HG03135 (cell line): ENCODE data around the gene SSNA1.

Experiments
- ATAC-seq: cut with Tn5 transposase; IDR thresholded peaks from one replicate; pipeline ENCODE4 v1.9.1; 2021; ENCODE audit warnings: mild to moderate bottlenecking, moderate library complexity; ENCODE audit not compliant: unreplicated experiment

The SSNA1 gene

DNA sequence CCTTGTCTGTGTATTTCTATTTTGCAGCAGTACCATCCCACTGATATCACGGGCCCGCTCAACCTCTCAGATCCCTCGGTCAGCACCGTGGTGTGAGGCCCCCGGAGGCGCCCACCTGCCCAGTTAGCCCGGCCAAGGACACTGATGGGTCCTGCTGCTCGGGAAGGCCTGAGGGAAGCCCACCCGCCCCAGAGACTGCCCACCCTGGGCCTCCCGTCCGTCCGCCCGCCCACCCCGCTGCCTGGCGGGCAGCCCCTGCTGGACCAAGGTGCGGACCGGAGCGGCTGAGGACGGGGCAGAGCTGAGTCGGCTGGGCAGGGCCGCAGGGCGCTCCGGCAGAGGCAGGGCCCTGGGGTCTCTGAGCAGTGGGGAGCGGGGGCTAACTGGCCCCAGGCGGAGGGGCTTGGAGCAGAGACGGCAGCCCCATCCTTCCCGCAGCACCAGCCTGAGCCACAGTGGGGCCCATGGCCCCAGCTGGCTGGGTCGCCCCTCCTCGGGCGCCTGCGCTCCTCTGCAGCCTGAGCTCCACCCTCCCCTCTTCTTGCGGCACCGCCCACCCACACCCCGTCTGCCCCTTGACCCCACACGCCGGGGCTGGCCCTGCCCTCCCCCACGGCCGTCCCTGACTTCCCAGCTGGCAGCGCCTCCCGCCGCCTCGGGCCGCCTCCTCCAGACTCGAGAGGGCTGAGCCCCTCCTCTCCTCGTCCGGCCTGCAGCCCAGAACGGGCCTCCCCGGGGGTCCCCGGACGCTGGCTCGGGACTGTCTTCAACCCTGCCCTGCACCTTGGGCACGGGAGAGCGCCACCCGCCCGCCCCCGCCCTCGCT lies 20.5 kb upstream of the SSNA1 start:
- no peak for ATAC-seq

DNA sequence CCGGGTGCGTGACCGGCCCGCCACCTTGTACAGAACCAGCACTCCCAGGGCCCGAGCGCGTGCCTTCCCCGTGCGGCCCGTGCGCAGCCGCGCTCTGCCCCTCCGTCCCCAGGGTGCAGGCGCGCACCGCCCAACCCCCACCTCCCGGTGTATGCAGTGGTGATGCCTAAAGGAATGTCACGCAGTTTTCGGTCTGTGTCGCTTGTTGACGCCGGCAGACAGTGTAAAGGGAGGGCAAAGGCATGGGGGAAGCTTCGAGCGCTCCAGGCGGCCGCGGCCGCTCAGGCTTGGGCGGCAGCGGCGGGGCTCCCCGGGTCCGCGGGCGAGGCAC lies 19.9 kb upstream of the SSNA1 start:
- no peak for ATAC-seq

GRCh38 chr9:137168904-137169856 lies 19.3 kb upstream of the SSNA1 start:
- ATAC-seq = no peak

DNA sequence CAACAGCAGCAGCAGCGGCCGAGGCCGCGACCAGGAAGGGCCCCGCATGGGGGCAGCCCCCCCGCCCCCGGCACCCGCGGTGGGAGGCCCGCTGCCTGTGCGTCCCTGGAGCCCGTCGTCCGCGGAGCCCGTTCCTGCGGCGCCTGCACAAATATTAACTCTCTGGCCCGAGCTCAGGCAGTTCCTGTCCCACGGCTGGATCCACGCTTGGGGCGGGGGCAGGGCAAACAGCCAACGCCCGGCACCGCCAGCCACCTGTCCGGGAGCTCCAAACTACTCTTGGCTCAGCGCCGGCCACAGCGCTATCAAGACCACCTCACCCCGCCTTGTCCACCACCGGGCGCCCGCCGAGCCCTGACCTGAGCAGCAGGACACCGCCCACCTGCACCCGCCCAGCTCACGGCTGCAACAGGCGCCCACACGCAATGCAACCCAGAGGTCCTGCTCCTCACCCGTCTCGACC lies 18.5 kb upstream of the SSNA1 start, which contains the start of gene LRRC26:
Gene LRRC26 (minus strand): TSS at position 156 of the 463 bp plus-strand sequence. CDS start 108 bp downstream, at position 48.
- no peak for ATAC-seq

GRCh38 chr9:137170486-137171148 lies 17.9 kb upstream of the SSNA1 start:
- ATAC-seq = no peak

DNA sequence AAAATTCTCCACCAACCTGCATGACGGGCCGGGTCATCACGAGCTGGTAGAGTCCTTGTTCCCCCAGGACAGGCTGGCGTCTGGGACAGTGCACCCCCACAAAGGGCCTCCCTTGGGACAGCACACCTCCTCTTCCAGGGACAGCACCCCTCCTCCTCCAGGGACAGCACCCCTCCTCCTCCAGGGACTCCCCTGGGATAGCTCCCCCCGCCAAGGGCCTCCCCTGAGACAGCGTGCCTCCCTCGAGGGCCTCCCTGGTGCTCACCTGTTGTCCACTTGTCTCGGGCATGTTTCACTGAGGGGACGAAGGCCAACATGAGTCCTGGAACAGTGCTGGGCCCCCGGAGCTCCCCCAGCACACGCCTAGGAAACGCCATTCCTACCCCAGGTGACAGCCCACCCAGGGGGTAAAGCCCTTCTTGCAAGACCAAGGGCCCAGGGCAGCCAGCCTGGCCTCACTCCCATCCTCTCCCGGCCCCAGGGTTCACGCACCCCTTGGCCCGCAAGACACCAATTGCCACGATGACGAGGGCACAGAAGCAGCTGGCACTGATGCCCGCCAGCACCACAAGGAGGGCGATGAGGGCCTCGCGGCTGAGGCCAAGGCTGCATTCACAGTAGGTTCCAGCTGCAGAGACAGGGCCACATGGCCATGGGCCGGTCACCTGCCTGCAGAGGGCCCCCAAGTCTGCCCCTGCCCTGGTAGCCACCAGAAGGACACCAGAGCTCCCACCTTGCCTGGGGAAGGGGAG lies 17.2 kb upstream of the SSNA1 start:
- ATAC-seq = no peak

- no peak for ATAC-seq
These were observed 15.3 kb upstream of the SSNA1 start for GRCh38 chr9:137172901-137173795.

DNA sequence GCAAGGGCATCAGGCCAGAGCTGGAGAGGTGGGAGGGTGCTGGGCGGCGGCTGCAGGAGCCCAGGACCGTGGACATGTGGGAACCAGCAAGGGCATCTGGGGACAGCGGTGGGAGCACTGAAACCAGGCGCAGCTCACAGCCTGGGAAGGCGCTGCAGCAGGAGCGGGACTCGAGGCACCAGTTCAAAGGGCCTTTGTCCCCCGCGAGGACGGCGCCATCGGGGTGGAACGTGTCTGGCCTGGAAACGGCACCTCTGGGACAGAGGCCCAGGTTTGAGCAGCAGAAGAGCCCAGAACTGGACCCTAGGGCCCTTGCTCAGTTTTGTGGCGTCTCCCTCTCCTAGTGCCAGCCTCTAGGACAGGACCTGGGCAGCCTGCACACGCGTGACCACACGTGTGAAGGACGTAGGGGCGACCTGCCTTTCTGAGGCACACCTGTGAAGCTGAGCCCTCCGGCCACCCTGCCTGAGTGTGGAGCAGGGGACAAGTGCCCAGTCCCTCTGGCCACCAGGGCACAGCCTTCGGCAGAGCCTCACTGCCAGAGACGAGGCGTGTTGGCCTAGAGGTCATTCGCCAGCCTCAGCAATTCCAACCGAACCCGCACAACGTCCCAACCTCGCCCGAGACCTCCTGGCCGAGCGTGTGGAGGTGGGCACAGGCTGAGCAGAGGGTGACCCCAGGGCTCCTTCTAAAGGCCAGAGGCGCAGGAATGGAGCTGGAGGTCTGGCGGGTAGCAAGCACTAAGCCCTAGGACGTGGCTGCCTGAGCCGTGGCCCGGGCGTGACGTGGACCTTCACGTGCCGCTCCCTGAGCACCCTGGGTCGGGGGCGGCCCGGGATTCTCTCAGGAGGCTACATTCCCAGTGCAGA lies 14.4 kb upstream of the SSNA1 start:
- ATAC-seq = no peak

DNA sequence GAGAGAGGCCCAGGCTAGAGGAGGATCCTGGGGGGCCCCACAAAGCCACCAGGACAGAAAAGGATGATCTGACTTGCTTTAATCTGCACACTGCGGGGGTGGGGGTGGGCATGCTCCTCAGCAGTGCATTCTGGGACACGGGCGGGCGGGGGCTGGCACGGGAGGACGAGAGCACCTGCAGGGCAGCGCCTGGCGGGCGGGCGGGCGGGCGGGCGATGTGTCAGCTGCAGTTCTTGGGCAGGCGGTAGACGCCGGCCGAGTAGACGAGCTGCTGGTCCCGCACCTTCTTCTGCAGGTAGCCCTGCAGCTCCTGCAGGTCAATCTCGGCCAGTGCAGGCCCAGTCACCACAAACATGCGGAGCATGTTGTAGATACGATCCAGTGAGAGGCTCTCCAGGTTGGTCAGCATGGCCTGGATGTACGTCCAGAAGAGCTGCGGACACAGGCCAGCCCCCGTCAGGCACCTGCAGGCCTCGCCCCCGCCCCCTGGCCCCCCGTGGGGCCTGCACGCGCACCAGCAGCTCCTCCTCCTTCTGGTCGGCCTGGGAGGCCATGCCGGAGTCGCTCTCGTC lies 13.7 kb upstream of the SSNA1 start:
- ATAC-seq = no peak

DNA sequence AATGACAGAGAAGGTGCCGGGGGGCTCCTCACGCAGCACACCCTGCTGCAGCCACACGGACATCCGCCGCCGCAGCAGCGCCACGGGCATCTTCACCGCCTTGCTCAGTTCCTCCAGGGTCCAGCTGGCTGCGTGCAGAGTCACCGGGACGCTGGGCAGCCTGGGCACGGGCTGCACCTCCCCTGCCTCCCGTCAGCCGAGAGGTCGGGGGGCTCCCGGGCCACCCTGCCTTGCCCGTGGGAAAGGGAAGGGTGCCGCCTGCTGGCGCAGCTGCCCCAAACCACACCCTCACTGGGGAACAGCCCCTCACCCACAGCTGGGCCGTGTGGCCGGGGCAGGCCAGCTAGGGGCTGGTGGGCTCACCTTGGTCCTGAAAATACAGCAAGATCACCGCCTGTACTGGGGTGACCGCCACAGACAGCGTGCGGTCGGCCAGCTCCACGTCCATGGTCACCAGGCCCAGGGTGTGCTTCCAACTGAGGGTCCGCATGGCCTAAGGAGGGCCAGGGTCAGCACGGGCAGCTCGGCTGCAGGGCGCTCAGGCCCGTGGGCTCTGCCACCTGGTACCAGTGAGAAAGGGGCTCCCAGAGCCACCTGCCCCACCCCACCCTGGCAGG lies 13.0 kb upstream of the SSNA1 start:
- no peak for ATAC-seq

GRCh38 chr9:137176302-137177182 lies 11.9 kb upstream of the SSNA1 start:
- no peak for ATAC-seq

DNA sequence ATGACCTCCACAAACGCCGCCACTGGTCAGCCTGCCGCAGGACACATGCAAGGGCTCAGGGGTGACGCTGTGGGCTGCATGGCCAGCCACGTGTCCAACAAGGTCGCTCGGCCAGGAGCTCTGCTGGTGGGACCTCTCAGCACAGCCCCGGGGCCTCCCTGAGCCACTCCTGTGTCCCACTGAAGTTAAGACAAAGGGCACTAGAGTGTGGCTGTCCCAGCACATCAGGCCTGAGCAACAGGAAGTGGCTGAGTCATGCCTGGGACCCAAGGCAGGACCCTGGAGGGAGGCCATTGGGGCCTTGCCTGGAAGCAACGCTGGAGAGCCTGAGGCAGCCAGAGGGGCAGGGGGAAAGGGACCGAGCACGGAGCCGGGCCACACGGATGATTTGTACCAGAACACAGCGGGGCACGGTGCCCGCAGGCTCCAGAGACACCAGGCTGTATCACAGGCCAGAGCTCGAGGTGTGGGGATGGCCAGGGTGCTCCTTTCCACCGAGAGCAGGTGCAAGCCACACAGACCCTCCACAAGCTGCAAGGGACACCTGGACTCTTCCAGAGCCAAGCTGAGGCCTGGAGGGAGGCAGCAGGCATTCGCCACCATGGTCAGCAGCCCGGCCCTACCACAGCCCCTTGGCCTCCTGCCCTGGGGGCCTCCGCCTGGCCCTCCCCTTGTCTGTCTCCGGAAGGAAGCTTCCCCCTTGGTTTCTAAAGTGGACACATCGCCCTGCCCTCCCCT lies 10.1 kb upstream of the SSNA1 start:
- ATAC-seq = no peak

GRCh38 chr9:137178939-137179630 lies 9.4 kb upstream of the SSNA1 start:
- ATAC-seq = no peak

DNA sequence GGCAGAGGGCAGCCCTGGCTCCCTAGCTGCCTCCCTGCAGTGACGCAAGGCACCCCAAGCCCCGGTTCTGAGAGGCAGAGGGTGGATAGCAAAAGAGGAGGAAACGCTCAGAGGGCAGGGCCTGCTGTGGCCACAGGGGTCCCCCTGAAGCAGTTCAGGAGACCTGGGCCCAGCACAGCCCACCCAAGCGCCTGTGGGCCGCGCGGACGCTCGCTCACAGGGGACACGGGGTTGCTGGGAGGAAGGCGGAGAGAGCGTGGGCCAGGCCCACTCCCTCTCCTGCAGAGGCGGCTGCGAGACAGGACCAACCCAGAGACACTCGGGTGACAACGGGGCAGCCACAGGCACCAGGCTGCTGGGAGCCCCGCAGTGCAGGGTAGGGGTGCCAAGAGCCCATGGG lies 8.7 kb upstream of the SSNA1 start:
- no peak for ATAC-seq

DNA sequence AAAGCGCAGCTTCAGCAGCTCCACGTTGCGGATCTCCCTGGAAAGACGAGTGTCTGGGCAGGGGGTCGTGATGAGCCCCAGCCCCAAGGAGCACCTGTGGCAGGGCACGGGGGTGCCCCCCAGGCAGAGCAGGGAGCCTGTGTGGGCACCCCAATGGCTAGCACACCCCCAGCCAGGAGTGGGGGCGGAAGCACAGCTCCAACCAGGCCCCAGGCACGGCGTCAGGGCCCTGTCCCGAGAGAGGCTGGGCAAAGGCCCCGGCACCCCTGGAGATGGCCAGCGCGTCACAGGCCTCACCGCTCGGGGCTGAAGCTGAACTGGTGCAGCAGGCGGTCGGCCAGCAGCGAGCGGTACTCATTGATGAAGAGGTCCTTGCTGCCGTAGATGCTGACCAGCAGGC lies 8.0 kb upstream of the SSNA1 start:
- no peak for ATAC-seq

DNA sequence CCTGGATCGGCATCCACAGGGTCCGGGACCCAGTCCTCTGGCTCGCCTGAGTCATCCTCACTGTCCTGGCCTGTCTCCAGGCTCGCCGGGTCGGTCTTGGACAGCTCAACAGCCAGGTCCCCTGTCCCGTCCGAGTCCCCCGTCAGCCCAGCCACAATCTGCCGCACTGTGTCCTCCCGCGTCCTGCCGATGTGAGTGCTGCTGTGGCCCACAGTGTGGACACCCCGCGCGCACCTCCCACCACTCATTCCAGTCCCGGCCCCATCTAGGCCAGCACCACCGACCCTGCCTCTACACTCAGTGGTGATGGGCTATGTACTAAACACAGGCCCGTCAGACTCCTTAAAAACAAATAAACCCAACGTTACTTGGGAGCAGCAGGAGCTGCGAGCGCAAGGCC lies 6.8 kb upstream of the SSNA1 start:
- no peak for ATAC-seq
